ENCODE results near the gene NFE2L3. TPM values are rescaled to one million over a fixed set of nuclear protein-coding genes. Genes with fewer than 3 reads are reported as not detected.

Gene NFE2L3
- total and polyA plus RNA-seq, 9 of the 15 experiments (the other 6 are each of a cell fraction or from before 2014, with no cell fraction given): 2.9 to 16.9 (median 12.4) TPM

GRCh38 chr7:26151953-26152781 is at the start of gene NFE2L3 (continued):
- 0 out of 2 replicates have a peak, but pooled peaks have one; percentile 17 for TF ChIP-seq NR4A1 (CRISPR knock-in tag; IDR thresholded peaks at IDR 0.05)
- 0 out of 2 replicates have a peak, but pooled peaks have one; percentile 54 for TF ChIP-seq NR4A1 (tag; IDR thresholded peaks at IDR 0.05)
- TF ChIP-seq PKNOX1 (IDR thresholded peaks at IDR 0.05): no peak
- TF ChIP-seq TFAP4 (CRISPR knock-in tag; IDR thresholded peaks at IDR 0.05; ENCODE audit: borderline replicate concordance): peak; percentile 17; the same call in 1 of the 2 replicates
- TF ChIP-seq PHB (CRISPR knock-in tag; IDR thresholded peaks at IDR 0.05): no peak
- TF ChIP-seq ZNF347 (CRISPR knock-in tag; IDR thresholded peaks at IDR 0.05; ENCODE audit: low read depth): no peak
- no peak for TF ChIP-seq FOXA1 (IDR thresholded peaks at IDR 0.05; ENCODE audit: borderline replicate concordance)
- TF ChIP-seq BMI1 (IDR thresholded peaks at IDR 0.05; ENCODE audit: low read length): no peak
- no peak for TF ChIP-seq NFE2 (IDR thresholded peaks at IDR 0.05; ENCODE audit: low read depth)
- TF ChIP-seq HDGF (IDR thresholded peaks at IDR 0.05): no peak
- TF ChIP-seq CREB3L1 (IDR thresholded peaks at IDR 0.05; ENCODE audit: borderline replicate concordance, low read depth): no peak
- no peak for TF ChIP-seq ETS1 (conservative IDR thresholded peaks at IDR 0.05; ENCODE audit: control insufficient read depth, low read depth, low read length)
- TF ChIP-seq, protein P1, sequence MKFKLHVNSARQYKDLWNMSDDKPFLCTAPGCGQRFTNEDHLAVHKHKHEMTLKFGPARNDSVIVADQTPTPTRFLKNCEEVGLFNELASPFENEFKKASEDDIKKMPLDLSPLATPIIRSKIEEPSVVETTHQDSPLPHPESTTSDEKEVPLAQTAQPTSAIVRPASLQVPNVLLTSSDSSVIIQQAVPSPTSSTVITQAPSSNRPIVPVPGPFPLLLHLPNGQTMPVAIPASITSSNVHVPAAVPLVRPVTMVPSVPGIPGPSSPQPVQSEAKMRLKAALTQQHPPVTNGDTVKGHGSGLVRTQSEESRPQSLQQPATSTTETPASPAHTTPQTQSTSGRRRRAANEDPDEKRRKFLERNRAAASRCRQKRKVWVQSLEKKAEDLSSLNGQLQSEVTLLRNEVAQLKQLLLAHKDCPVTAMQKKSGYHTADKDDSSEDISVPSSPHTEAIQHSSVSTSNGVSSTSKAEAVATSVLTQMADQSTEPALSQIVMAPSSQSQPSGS (CRISPR knock-in tag; IDR thresholded peaks at IDR 0.05): no peak
- TF ChIP-seq, protein P2, sequence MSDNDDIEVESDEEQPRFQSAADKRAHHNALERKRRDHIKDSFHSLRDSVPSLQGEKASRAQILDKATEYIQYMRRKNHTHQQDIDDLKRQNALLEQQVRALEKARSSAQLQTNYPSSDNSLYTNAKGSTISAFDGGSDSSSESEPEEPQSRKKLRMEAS (CRISPR knock-in tag; IDR thresholded peaks at IDR 0.05): no peak; the same call in none of the 2 replicates
